ENCODE data around the gene ALDOC. TPM values are rescaled to one million over a fixed set of nuclear protein-coding genes. Genes with fewer than 3 reads are reported as not detected.
"Not testable (repeated sequence)": the region's sequence is repeated elsewhere in the genome, so short reads cannot be mapped to it uniquely, and the experiment has no call there.

Gene ALDOC
- total RNA-seq, 1 experiment from 2014 or later = 53.2 TPM

DNA sequence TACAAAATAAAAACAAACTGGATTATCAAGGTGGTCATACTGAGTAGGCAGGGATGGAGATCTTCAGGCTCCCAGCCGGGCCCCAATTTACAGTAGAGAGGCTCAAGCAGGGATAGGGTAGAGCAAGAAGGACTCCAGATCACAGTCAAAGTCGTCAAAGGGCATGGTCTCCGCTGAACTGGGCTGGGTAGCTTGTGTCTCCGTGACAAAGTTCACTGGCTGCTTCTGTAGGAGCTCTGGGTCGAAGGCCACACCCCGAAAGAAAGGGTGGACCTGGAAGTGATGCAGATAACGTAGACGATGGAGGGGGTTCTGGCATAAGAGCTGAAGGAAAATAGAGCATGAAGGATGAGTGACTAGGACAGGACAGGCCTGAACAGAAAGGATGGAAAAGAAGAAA is 33.7 kb upstream of the ALDOC start:
- Histone ChIP-seq H4K91ac (ENCODE audit: insufficient read length, low read depth, low read length) (no peak overlapping the region), H2AFZ (ENCODE audit: low read length) (no peak overlapping the region), H2BK120ac (ENCODE audit: low read depth, low read length, poor library complexity, severe bottlenecking) (no peak overlapping the region), H3K4ac (ENCODE audit: low read depth, low read length) (no peak overlapping the region), H3K79me1 (ENCODE audit: insufficient read depth, low read depth, low read length, poor library complexity, severe bottlenecking) (no peaks in the 10 kb centered on the region), H4K5ac (ENCODE audit: insufficient read length, low read depth, low read length) (no peak overlapping the region), H3K18ac (ENCODE audit: insufficient read length, low read depth, low read length) (no peak overlapping the region), H3K27me3 (ENCODE audit: insufficient read depth, low read length) (no peaks in the 10 kb centered on the region), H2BK12ac (ENCODE audit: insufficient read length, low read depth, low read length) (no peak overlapping the region), H4K20me1 (ENCODE audit: control insufficient read depth, insufficient read depth, insufficient read length) (no peaks in the 10 kb centered on the region), H3K9me3 (ENCODE audit: control insufficient read depth, low read depth, low read length) (no peaks in the 10 kb centered on the region), H3K56ac (ENCODE audit: insufficient read length, low read depth, low read length) (no peak overlapping the region), H3K4me1 (ENCODE audit: insufficient read depth, low read length) (no peaks in the 10 kb centered on the region), H2BK20ac (ENCODE audit: low read depth, low read length, poor library complexity, severe bottlenecking) (no peak overlapping the region), H3T11ph (ENCODE audit: low read length) (no peak overlapping the region), H3K23ac (ENCODE audit: insufficient read length, low read depth, low read length) (no peak overlapping the region), H3K23me2 (ENCODE audit: insufficient read length, low read depth, low read length, poor library complexity, severe bottlenecking) (no peaks in the 10 kb centered on the region), H3K9ac (ENCODE audit: extremely low read depth, insufficient read length, low read length) (no peak overlapping the region), H3K4me2 (ENCODE audit: insufficient read depth, insufficient read length, low read length) (no peak overlapping the region), H2BK15ac (ENCODE audit: low read depth, low read length) (no peak overlapping the region), H4K8ac (replicated peaks; ENCODE audit: insufficient read length, low read depth, low read length) (no peak overlapping the region), H2AK5ac (ENCODE audit: insufficient read length, low read length) (no peak overlapping the region), H3K14ac (ENCODE audit: insufficient read depth, low read length) (no peak overlapping the region), H3K27ac (ENCODE audit: insufficient read length, low read depth, low read length) (no peak overlapping the region), H2BK5ac (ENCODE audit: insufficient read length, low read length) (no peak overlapping the region), H3K79me2 (ENCODE audit: insufficient read depth, low read length) (no peaks in the 10 kb centered on the region)
- H3K4me1 Mint-ChIP-seq = no peaks in the 10 kb centered on the region
- peaks cover 26 to 84% (median 78%) of the 10 kb centered on the region in 3 experiments; a peak in 6 of 7 replicates for H3K36me3 Mint-ChIP-seq (ENCODE audit: insufficient read depth in 1 of 3, low read depth in 3 of 3)
- no peak overlapping the region for H3K4me3 Mint-ChIP-seq
- H3K27ac Mint-ChIP-seq = no peak overlapping the region; a peak in 1 of 7 replicates
- H3K27me3 Mint-ChIP-seq (ENCODE audit: low read depth) = no peaks in the 10 kb centered on the region
- WGBS (ENCODE audit: extremely low coverage, insufficient read length, low lambda C conversion rate) = no CpG with 5 or more reads among the region's 8 CpGs
- TF ChIP-seq CTCF (conservative IDR thresholded peaks at IDR 0.05) = no peak
- no peaks in the 10 kb centered on the region for H3K9me3 Mint-ChIP-seq
- no peak for DNase-seq

- H3K9ac ChIP-seq (ENCODE audit: extremely low read depth, insufficient read length, low read length); H3K9me3 ChIP-seq (ENCODE audit: control insufficient read depth, low read depth, low read length); H4K8ac ChIP-seq (replicated peaks; ENCODE audit: insufficient read length, low read depth, low read length); H3K14ac ChIP-seq (ENCODE audit: insufficient read depth, low read length); H3T11ph ChIP-seq (ENCODE audit: low read length); H3K27me3 ChIP-seq (ENCODE audit: insufficient read depth, low read length); H2BK12ac ChIP-seq (ENCODE audit: insufficient read length, low read depth, low read length); H4K5ac ChIP-seq (ENCODE audit: insufficient read length, low read depth, low read length); H3K27ac Mint-ChIP-seq; H3K4ac ChIP-seq (ENCODE audit: low read depth, low read length); H3K27ac ChIP-seq (ENCODE audit: insufficient read length, low read depth, low read length); H3K4me3 Mint-ChIP-seq; H4K91ac ChIP-seq (ENCODE audit: insufficient read length, low read depth, low read length); H2BK5ac ChIP-seq (ENCODE audit: insufficient read length, low read length); H3K4me1 ChIP-seq (ENCODE audit: insufficient read depth, low read length); H3K79me1 ChIP-seq (ENCODE audit: insufficient read depth, low read depth, low read length, poor library complexity, severe bottlenecking); H2AFZ ChIP-seq (ENCODE audit: low read length); DNase-seq; H3K27me3 Mint-ChIP-seq (ENCODE audit: low read depth); H3K56ac ChIP-seq (ENCODE audit: insufficient read length, low read depth, low read length); H4K20me1 ChIP-seq (ENCODE audit: control insufficient read depth, insufficient read depth, insufficient read length); H3K79me2 ChIP-seq (ENCODE audit: insufficient read depth, low read length); H2BK15ac ChIP-seq (ENCODE audit: low read depth, low read length); H3K18ac ChIP-seq (ENCODE audit: insufficient read length, low read depth, low read length); H3K9me3 Mint-ChIP-seq; H3K4me2 ChIP-seq (ENCODE audit: insufficient read depth, insufficient read length, low read length); H2BK20ac ChIP-seq (ENCODE audit: low read depth, low read length, poor library complexity, severe bottlenecking); H3K23ac ChIP-seq (ENCODE audit: insufficient read length, low read depth, low read length); H3K23me2 ChIP-seq (ENCODE audit: insufficient read length, low read depth, low read length, poor library complexity, severe bottlenecking); H2AK5ac ChIP-seq (ENCODE audit: insufficient read length, low read length); H2BK120ac ChIP-seq (ENCODE audit: low read depth, low read length, poor library complexity, severe bottlenecking): not testable (repeated sequence)
- H3K36me3 Mint-ChIP-seq (ENCODE audit: insufficient read depth in 1 of 3, low read depth in 3 of 3) = peaks cover 12 to 43% (median 39%) of the 10 kb centered on the region in 3 experiments; a peak in 6 of 7 replicates
- WGBS (ENCODE audit: extremely low coverage, insufficient read length, low lambda C conversion rate) = no CpG with 5 or more reads among the region's 31 CpGs
- H3K4me1 Mint-ChIP-seq = peaks cover 6 to 11% of the 10 kb centered on the region in 2 experiments
These were observed 27.3 kb upstream of the ALDOC start for GRCh38 chr17:28604031-28604430.

Data from H9 (cell line).